GM19035 (cell line): ENCODE data around the gene GORASP2.
"Not testable (repeated sequence)": the region's sequence is repeated elsewhere in the genome, so short reads cannot be mapped to it uniquely, and the experiment has no call there.

Source experiments
- ATAC-seq: cut with Tn5 transposase; IDR thresholded peaks from one replicate; pipeline ENCODE4 v1.9.1; 2021; ENCODE audit not compliant: unreplicated experiment

Gene GORASP2

DNA sequence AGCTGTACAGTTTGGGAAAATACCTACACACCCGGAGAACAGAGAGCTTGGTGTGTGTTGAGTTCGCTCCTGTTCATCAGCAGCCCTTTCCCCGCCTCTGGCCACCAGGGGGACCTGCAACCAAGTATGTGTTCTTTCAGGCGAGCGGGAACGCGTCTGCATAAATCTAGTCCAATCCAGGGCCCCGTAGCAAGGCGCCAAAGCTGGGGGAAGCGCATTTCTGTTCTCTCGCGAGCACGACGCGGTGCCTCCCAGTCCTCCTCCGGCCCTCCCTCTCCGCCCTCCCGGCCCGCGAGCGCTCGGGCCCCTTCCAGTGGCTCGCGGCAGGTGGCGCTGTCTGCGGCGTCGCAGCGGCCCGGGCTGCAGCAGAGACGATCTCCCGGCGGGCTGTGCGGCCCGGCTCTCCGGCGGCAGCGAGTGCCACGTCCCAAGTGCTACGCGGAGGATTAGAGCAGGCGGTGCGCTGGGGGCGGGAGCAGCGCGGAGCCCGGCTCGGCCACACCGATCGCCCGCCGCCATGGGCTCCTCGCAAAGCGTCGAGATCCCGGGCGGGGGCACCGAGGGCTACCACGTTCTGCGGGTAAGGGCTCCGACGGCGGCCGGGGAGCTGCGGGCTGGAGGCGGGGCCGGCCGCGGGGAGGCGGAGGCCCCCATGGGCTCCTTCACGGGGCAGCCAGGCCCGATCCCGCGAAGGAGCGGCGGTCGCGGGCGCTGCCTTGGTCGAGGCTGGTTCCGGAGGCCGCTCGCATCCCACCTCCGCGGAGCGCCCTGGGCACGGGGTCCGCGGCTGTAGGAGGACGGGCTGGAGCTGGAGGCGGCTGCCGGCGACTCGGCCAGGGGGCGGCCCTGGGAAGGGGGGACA lies at the start of gene GORASP2:
GORASP2 (plus strand) TSS at position 430 of the 862 bp plus-strand sequence; CDS start at position 518, 88 bp downstream.
- peak; percentile 87 for ATAC-seq

- ATAC-seq = no peak
Measured at GRCh38 chr2:170881840-170882239, 47.2 kb upstream of the GORASP2 start.

- no peak for ATAC-seq
Measured at GRCh38 chr2:170882758-170883157, 46.3 kb upstream of the GORASP2 start.

DNA sequence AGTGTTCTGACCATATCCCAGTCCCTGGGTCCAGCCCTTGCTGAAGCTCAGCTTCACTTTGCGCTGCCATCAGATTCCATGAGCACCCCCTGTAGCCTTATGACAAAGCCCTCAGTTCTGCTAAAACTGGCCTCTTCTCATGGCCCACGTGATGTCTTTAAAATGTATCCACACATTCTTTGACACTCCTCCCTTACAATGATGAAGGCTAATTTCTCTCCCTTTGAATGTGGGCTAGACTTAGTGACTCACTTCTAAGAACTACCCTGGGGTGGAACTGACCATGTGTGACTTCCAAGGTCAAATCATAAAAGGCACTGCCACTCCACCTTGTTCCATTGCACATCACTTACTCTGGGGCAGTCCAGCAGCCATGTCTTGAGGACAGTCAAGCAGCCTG lies 45.4 kb upstream of the GORASP2 start:
- no peak for ATAC-seq

- no peak for ATAC-seq
Measured at GRCh38 chr2:170885130-170885791, 43.8 kb upstream of the GORASP2 start.

DNA sequence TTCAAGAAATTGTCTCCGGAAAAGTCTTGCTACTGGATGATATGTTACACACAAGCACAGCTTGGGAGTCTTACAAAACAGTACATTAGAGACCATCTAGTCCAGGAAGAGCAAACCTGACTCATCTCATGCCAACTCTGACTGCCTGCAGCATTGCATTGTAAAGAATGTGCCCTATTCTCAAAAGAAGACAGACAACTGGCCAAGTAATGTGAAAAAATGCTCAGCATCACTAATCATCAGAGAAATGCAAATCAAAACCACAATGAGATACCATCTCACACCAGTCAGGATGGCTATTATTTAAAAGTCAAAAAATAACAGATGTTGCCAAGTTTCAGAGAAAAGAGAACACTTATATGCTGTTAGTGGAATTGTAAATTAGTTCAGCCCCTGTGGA lies 42.7 kb upstream of the GORASP2 start:
- ATAC-seq = no peak

DNA sequence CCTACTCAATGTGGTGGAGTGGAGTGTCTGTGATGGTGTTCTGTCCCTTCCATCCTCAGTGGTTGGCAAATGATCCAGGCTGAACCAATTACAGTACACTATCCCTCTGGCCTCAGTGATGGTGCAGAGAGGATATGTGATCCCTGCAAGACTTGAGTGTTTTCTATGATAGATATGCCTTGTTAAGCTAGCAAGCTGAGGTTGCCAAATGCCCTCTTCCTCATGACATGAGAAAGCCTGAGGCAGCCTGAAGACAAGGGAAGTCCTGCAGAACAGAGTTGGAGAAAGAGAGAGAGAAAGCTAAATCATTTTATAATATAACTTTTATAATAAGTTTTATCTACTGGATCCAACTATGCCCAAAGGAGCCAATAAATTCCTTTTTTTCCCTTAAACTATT lies 41.6 kb upstream of the GORASP2 start:
- ATAC-seq = no peak

GRCh38 chr2:170887896-170888295 lies 41.2 kb upstream of the GORASP2 start:
- no peak for ATAC-seq

- ATAC-seq = no peak
Measured at GRCh38 chr2:170891893-170892292, 37.2 kb upstream of the GORASP2 start.

DNA sequence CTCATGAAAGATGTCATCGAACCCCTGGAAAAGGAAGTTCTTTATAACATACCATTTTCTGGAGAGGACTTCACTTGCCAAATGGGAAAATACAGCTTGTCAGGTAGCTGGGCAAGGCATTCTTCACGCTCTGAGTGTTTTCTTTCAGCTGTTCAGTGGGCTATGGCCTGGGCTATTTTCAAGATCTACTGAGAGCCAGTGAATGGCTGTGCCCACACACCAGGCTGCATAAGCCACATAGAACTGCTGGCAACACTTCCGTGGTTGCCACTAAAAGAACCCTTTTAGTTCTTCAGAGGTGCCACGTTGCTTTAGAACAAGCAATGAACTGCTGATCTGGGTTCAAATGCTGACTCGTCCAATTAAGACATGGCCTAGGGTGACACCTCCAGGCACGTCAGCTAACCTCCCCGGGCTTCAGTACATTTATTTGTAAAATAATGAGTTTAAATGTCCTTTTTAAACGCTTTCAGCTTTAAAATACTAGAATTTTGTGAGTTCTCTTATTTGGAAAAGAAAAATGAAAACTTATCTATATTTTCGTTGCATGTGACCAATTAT lies 36.6 kb upstream of the GORASP2 start:
- no peak for ATAC-seq

DNA sequence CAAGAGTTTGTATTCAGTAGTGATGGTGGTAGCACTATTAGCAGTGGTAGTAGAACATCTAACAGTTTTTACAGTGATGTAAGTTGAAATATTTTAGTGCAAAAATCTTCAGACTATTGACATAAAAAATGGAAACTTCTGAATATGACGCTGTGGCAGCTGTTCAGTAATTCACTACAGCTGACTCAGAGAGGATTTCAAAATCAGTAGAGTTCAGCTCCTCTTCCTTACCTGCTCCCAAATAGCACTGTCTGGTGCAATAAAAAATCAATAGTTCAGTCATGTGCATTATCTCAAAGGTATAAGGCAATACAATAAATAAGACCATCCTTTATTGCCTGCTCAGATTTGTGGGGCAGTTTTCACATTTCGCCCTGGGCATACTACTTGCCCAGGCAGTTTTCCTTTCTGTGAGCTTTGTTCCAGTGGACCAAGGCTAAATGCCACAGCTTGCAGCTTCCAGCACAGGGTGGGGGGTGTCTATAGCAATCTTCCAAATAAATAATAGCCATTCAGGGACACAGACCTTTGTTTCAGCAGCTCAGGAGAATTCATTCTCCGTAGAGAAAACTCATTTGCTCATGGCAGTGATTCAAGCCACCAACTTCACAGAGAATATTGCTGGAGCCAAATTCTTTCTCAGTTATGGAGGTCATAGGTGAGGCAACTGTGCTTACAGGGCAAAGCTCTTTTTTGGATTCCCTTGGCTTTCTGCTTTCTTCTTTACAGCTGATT lies 33.9 kb upstream of the GORASP2 start:
- ATAC-seq = no peak

DNA sequence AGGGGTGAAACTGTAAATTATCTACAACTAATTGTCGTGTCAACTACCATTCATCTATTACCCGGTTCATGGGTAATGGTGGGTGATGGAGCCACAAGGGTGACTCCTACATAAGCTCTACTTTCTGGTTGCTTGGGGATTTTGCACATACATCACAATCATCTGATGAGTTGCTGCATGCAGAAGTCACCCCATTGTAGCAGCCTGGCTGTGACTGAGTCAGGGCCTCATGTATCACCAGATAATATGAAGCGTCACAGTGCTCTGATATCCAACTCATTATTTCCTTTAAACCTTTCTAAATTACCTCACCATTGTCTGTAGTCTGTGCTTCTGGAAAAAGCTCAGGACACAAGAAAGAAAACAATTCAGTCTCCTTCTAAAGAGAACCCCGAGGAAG lies 32.4 kb upstream of the GORASP2 start:
- no peak for ATAC-seq

DNA sequence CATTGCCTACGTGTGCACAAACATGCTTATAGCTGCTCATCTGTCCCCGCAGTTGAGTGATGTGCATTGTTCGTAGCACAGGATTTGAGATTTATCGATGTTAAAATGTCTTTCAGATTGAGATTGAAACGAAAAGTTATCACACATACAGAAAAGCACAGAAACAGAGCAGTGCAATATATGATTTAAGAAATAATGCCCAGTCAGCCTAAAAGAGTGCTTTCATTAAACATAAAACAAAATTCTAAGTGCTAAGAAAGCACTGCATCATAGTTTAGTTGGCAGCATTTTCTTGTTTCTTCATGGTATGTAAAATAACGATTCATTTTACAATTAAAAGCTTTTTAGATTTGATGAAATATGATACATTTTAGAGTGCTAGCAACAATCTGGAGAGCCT lies 31.9 kb upstream of the GORASP2 start:
- ATAC-seq = no peak

GRCh38 chr2:170905864-170906263 lies 23.2 kb upstream of the GORASP2 start:
- ATAC-seq = no peak

GRCh38 chr2:170911314-170911889 lies 17.7 kb upstream of the GORASP2 start:
- no peak for ATAC-seq

GRCh38 chr2:170914994-170915666 lies 13.9 kb upstream of the GORASP2 start:
- ATAC-seq = not testable (repeated sequence)

- no peak for ATAC-seq
Measured at GRCh38 chr2:170917219-170917913, 11.7 kb upstream of the GORASP2 start.

DNA sequence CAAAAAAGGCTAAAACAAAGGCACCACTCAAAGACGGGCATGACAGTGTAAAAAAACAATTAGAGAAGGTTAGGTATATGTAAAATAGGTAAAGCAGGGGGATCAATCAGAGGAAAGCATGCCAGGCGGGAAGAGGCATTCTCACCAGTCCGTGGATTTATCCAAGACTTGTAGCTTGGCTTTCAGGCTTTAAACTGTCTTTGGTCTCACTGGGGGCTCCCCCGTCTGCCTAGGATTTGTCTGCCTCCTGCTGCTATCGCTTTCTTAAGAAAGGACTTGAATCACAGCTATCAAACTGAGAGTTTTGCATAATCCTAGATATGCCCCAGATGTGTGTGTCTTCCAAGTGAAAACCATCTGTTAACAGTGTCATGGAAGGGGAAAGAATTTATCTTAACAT lies 11.1 kb upstream of the GORASP2 start:
- ATAC-seq = no peak

GRCh38 chr2:170921873-170922272 lies 7.2 kb upstream of the GORASP2 start:
- ATAC-seq = not testable (repeated sequence)
